Liver (tissue), 3 donors: ENCODE results near the gene SEC31B.

Experiments used
- CTCF ChIP-seq: fragments of 150-350 bp; IDR thresholded peaks from 2 replicates; pipeline ENCODE4 v1.5.1; 2017; ENCODE audit warnings: improper control_type of control experiment, low read depth, low read length; ENCODE audit not compliant: missing input control
- FOXA2 ChIP-seq: IDR thresholded peaks from 2 replicates; pipeline ENCODE4 v1.6.1; 2016; ENCODE audit warnings: antibody characterized with exemption
- GABPA ChIP-seq, 2 donors: IDR thresholded peaks in 1 of 2; conservative IDR thresholded peaks in 1 of 2; 2 replicates each; pipeline ENCODE4 v1.6.1; 2016; ENCODE audit warnings: antibody characterized with exemption in 2 of 2, mild to moderate bottlenecking in 1 of 2, moderate library complexity in 1 of 2
- RXRA ChIP-seq, 2 donors: IDR thresholded peaks; 2 replicates each; pipeline ENCODE4 v1.6.1; 2017 to 2018; ENCODE audit warnings: antibody characterized with exemption in 2 of 2, mild to moderate bottlenecking in 1 of 2
- SP1 ChIP-seq: IDR thresholded peaks from 2 replicates; pipeline ENCODE4 v1.6.1; 2018; ENCODE audit warnings: antibody characterized with exemption, mild to moderate bottlenecking
- TAF1 ChIP-seq: conservative IDR thresholded peaks from 2 replicates; pipeline ENCODE4 v1.6.1; 2016; ENCODE audit warnings: antibody characterized with exemption, mild to moderate bottlenecking
- YY1 ChIP-seq: IDR thresholded peaks from 2 replicates; pipeline ENCODE4 v1.6.1; 2016; ENCODE audit warnings: antibody characterized with exemption, mild to moderate bottlenecking
- ZBTB33 ChIP-seq: IDR thresholded peaks from 2 replicates; pipeline ENCODE4 v1.6.1; 2016; ENCODE audit warnings: antibody characterized with exemption
- TF ChIP-seq, protein P1 (sequence below): IDR thresholded peaks from 2 replicates; pipeline ENCODE4 v1.6.1; 2016; ENCODE audit warnings: antibody characterized with exemption
- TF ChIP-seq, protein P2 (sequence below): IDR thresholded peaks from 2 replicates; pipeline ENCODE4 v1.6.1; 2016; ENCODE audit warnings: antibody characterized with exemption, mild to moderate bottlenecking
- TF ChIP-seq, protein P3 (sequence below): IDR thresholded peaks from 2 replicates; pipeline ENCODE4 v1.6.1; 2016; ENCODE audit warnings: antibody characterized with exemption
- donor health status: healthy.
- donor health status: healthy.

GRCh38 chr10:100479037-100479436 is 40.6 kb downstream of the SEC31B start:
- TF ChIP-seq FOXA2 (no peak), YY1 (no peak), CTCF (no peak), GABPA (IDR thresholded peaks at IDR 0.05 in 1 of 2, conservative IDR thresholded peaks at IDR 0.05 in 1 of 2) (no peak), SP1 (no peak), RXRA (IDR thresholded peaks at IDR 0.05) (no peak), ZBTB33 (no peak), TAF1 (no peak)
- TF ChIP-seq, protein P1, sequence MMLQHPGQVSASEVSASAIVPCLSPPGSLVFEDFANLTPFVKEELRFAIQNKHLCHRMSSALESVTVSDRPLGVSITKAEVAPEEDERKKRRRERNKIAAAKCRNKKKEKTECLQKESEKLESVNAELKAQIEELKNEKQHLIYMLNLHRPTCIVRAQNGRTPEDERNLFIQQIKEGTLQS, result no peak
- TF ChIP-seq, protein P2, sequence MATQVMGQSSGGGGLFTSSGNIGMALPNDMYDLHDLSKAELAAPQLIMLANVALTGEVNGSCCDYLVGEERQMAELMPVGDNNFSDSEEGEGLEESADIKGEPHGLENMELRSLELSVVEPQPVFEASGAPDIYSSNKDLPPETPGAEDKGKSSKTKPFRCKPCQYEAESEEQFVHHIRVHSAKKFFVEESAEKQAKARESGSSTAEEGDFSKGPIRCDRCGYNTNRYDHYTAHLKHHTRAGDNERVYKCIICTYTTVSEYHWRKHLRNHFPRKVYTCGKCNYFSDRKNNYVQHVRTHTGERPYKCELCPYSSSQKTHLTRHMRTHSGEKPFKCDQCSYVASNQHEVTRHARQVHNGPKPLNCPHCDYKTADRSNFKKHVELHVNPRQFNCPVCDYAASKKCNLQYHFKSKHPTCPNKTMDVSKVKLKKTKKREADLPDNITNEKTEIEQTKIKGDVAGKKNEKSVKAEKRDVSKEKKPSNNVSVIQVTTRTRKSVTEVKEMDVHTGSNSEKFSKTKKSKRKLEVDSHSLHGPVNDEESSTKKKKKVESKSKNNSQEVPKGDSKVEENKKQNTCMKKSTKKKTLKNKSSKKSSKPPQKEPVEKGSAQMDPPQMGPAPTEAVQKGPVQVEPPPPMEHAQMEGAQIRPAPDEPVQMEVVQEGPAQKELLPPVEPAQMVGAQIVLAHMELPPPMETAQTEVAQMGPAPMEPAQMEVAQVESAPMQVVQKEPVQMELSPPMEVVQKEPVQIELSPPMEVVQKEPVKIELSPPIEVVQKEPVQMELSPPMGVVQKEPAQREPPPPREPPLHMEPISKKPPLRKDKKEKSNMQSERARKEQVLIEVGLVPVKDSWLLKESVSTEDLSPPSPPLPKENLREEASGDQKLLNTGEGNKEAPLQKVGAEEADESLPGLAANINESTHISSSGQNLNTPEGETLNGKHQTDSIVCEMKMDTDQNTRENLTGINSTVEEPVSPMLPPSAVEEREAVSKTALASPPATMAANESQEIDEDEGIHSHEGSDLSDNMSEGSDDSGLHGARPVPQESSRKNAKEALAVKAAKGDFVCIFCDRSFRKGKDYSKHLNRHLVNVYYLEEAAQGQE, result no peak
- TF ChIP-seq, protein P3, sequence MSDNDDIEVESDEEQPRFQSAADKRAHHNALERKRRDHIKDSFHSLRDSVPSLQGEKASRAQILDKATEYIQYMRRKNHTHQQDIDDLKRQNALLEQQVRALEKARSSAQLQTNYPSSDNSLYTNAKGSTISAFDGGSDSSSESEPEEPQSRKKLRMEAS, result no peak
